ENCODE measurements around the gene ADAMTSL4.

GRCh38 chr1:150558761-150559655, 9.8 kb downstream of the ADAMTSL4 start:
- TF ChIP-seq CTCF (IDR thresholded peaks at IDR 0.05) (no peak), POLR2A (IDR thresholded peaks at IDR 0.05) (no peak)
